Endothelial cell of umbilical vein (primary cell): ENCODE results near the gene CHN2. TPM values are rescaled to one million over a fixed set of nuclear protein-coding genes. Genes with fewer than 3 reads are reported as not detected.

Experiments
- BruUV-seq: library from RNA; stranded (reverse); fragments of 400-500 nt; replicated peaks from 2 replicates; lab custom pipeline; 2021; lab: Mats Ljungman, UMichigan
- CTCF ChIA-PET: fragments of 300-600, 350-600 bp; sonication (Branson Sonifier 250); formaldehyde crosslinking; loops from one replicate; lab custom pipeline; 2021; ENCODE audit warnings: antibody characterized with exemption, inconsistent platforms; lab: Charles Lee
- POLR2A ChIA-PET: fragments of 300-600, 350-600 bp; sonication (Branson Sonifier 250); formaldehyde crosslinking; loops from one replicate; lab custom pipeline; 2021; ENCODE audit warnings: antibody characterized with exemption, inconsistent platforms; lab: Charles Lee
- DNase-seq: peaks from one replicate; pipeline ENCODE4 v3.0.0-alpha.2; 2011; ENCODE audit warnings: low read depth, low spot score
- FAIRE-seq: peaks from 2 replicates; lab custom pipeline; 2011; peaks lifted over from hg19 to GRCh38; lab: Jason Lieb, UNC
- H2AFZ ChIP-seq: 2 replicates; pipeline ENCODE4 v1.6.0; 2012; ENCODE audit warnings: low read depth, low read length, control low read depth, inconsistent platforms
- H3K27ac ChIP-seq: 2 replicates; pipeline ENCODE4 v1.5.1; 2011; ENCODE audit warnings: low read depth, mild to moderate bottlenecking, control low read depth, low read length, moderate library complexity; ENCODE audit not compliant: insufficient read depth
- H3K27me3 ChIP-seq, 2 experiments: 2 replicates each; pipeline versions ENCODE4 v1.6.0 to v1.6.1; 2011; ENCODE audit warnings: low read length in 2 of 2, mixed read lengths in 1 of 2; ENCODE audit not compliant: control insufficient read depth in 2 of 2, insufficient read depth in 2 of 2
- H3K36me3 ChIP-seq, 2 experiments: 2 replicates in 1 of 2; 3 replicates in 1 of 2; pipeline ENCODE4 v1.5.1; 2011; ENCODE audit warnings: low read length in 2 of 2, mild to moderate bottlenecking in 1 of 2, moderate library complexity in 1 of 2; ENCODE audit not compliant: control insufficient read depth in 2 of 2, insufficient read depth in 2 of 2; ENCODE audit errors: extremely low read depth in 1 of 2
- H3K4me1 ChIP-seq: 3 replicates; pipeline ENCODE4 v1.5.1; 2011; ENCODE audit warnings: mild to moderate bottlenecking, low read length; ENCODE audit not compliant: control insufficient read depth, insufficient read depth; ENCODE audit errors: extremely low read depth
- H3K4me2 ChIP-seq: 2 replicates; pipeline ENCODE4 v1.6.1; 2011; ENCODE audit warnings: low read length, control low read depth, mixed read lengths; ENCODE audit not compliant: insufficient read depth
- H3K4me3 ChIP-seq, 3 experiments: fragments of 200-600 bp in 1 of 3; sonication (generic), shearing (Covaris generic) in 1 of 3; replicated peaks in 1 of 3; 2 replicates each; pipeline ENCODE4 v1.5.1; 2011 to 2016; ENCODE audit warnings: control low read depth in 3 of 3, low read length in 3 of 3, mild to moderate bottlenecking in 2 of 3, inconsistent platforms in 1 of 3, low read depth in 1 of 3, moderate library complexity in 1 of 3; ENCODE audit not compliant: insufficient read depth in 1 of 3
- H3K79me2 ChIP-seq: 2 replicates; pipeline ENCODE4 v1.6.0; 2012; ENCODE audit warnings: low read length, inconsistent platforms; ENCODE audit not compliant: control insufficient read depth, insufficient read depth
- H3K9ac ChIP-seq: replicated peaks from 2 replicates; pipeline ENCODE3; 2011; ENCODE audit warnings: low read length, control low read depth; ENCODE audit not compliant: insufficient read depth; ENCODE audit errors: extremely low read depth
- H3K9me1 ChIP-seq: replicated peaks from 3 replicates; pipeline ENCODE4 v1.6.0; 2011; ENCODE audit warnings: mild to moderate bottlenecking, low read length; ENCODE audit not compliant: control insufficient read depth, insufficient read depth; ENCODE audit errors: extremely low read depth
- H3K9me3 ChIP-seq: replicated peaks from 2 replicates; pipeline ENCODE4 v1.5.1; 2012; ENCODE audit warnings: low read length, inconsistent platforms; ENCODE audit not compliant: control insufficient read depth, insufficient read depth
- H4K20me1 ChIP-seq: replicated peaks from 2 replicates; pipeline ENCODE3; 2011; ENCODE audit warnings: mild to moderate bottlenecking, low read length; ENCODE audit not compliant: control insufficient read depth, insufficient read depth; ENCODE audit errors: extremely low read depth
- CTCF ChIP-seq, 2 donors: IDR thresholded peaks; 1 replicate in 1 of 2; 2 replicates in 1 of 2; pipeline ENCODE4 v1.5.1; 2011; ENCODE audit warnings: low read length in 2 of 2, mild to moderate bottlenecking in 2 of 2, moderate library complexity in 2 of 2, control low read depth in 1 of 2, inconsistent platforms in 1 of 2, low read depth in 1 of 2; ENCODE audit not compliant: insufficient read depth in 1 of 2; ENCODE audit errors: extremely low read depth in 1 of 2
- EZH2 ChIP-seq: IDR thresholded peaks from 2 replicates; pipeline ENCODE4 v1.6.1; 2012; ENCODE audit warnings: borderline replicate concordance, low read depth, mild to moderate bottlenecking, moderate library complexity, low read length, inconsistent platforms; ENCODE audit not compliant: severe bottlenecking
- FOS ChIP-seq: IDR thresholded peaks from 2 replicates; pipeline ENCODE4 v1.6.1; 2011; ENCODE audit warnings: mild to moderate bottlenecking, low read length, moderate library complexity, borderline replicate concordance; ENCODE audit not compliant: insufficient read depth
- GATA2 ChIP-seq: IDR thresholded peaks from 2 replicates; pipeline ENCODE4 v1.7.0; 2011; ENCODE audit warnings: low read depth, mild to moderate bottlenecking, moderate library complexity, mixed read lengths, low read length; ENCODE audit not compliant: insufficient read length, insufficient read depth
- JUN ChIP-seq: IDR thresholded peaks from 2 replicates; pipeline ENCODE4 v1.6.1; 2011; ENCODE audit warnings: borderline replicate concordance, low read depth; ENCODE audit not compliant: insufficient read length, insufficient read depth
- MAX ChIP-seq: IDR thresholded peaks from 2 replicates; pipeline ENCODE4 v1.6.1; 2011; ENCODE audit not compliant: insufficient read depth, insufficient read length
- MYC ChIP-seq: IDR thresholded peaks from one replicate; pipeline ENCODE4 v1.6.1; 2011; ENCODE audit warnings: mild to moderate bottlenecking, low read depth, low read length
- POLR2A ChIP-seq: IDR thresholded peaks from 2 replicates; pipeline ENCODE4 v1.6.1; 2012; ENCODE audit warnings: low read depth, mild to moderate bottlenecking, control low read depth, low read length
- POLR2AphosphoS5 ChIP-seq: IDR thresholded peaks from 2 replicates; pipeline ENCODE4 v1.6.1; 2012; ENCODE audit warnings: low read depth, mild to moderate bottlenecking, control low read depth, low read length, moderate library complexity; ENCODE audit not compliant: insufficient read depth
- dilution Hi-C: fragments of 300-500 bp; cut with MboI; formaldehyde crosslinking; loops from one replicate; pipeline ENCODE4 v1.15.0; 2019; ENCODE audit warnings: low sequenced_read_pairs; ENCODE audit not compliant: extremely low pct_ligation_motif_present
- intact Hi-C: fragments of 100-400 bp; cut with micrococcal nuclease; formaldehyde crosslinking; loops from one replicate; pipeline ENCODE4 v1.10.0; 2022
- polyA plus RNA-seq, 4 experiments: library from polyadenylated mRNA; depleted of rRNA in 3 of 4; stranded (reverse) in 3 of 4; unstranded in 1 of 4; fragments of >200 nt; gene quantifications; 2 replicates each; pipeline versions ENCODE4 v1.2.1 to v1.2.3, GENCODE V29; 2011 to 2012; ENCODE audit warnings: missing spikeins in 1 of 4
- total RNA-seq: library from RNA; stranded (reverse); gene quantifications from 2 replicates; pipeline ENCODE4 v1.2.3, GENCODE V29; 2021

Gene CHN2
- total and polyA plus RNA-seq, 2 donors (not counting 3 experiments of a cell fraction or from before 2014, with no cell fraction given), result 1.4 to 5.0 TPM

GRCh38 chr7:29285861-29286260 is 91.3 kb downstream of the CHN2 start:
- Histone ChIP-seq H3K4me3 (no peak overlapping the region), H3K79me2 (no peaks in the 10 kb centered on the region), H3K27me3 (no peaks in the 10 kb centered on the region), H3K4me2 (no peak overlapping the region), H3K9me3 (no peaks in the 10 kb centered on the region), H4K20me1 (no peaks in the 10 kb centered on the region), H3K4me1 (peaks cover 6% of the 10 kb centered on the region), H3K9ac (no peak overlapping the region), H3K9me1 (no peaks in the 10 kb centered on the region), H3K27ac (no peak overlapping the region), H3K36me3 (no peaks in the 10 kb centered on the region), H2AFZ (no peak overlapping the region)
- no peak for DNase-seq
- TF ChIP-seq JUN (no peak), EZH2 (no peak), GATA2 (no peak), POLR2A (no peak), POLR2AphosphoS5 (no peak)
- no peak for FAIRE-seq
- intact Hi-C loops (no loop called here), dilution Hi-C loops (no loop called here)
- ChIA-PET CTCF (no interaction called here), POLR2A (no interaction called here)
- BruUV-seq, result no TSS peak

- Histone ChIP-seq H3K9me1 (no peaks in the 10 kb centered on the region), H4K20me1 (no peaks in the 10 kb centered on the region), H3K9me3 (no peaks in the 10 kb centered on the region), H3K4me1 (peaks cover 6% of the 10 kb centered on the region), H3K27me3 (no peaks in the 10 kb centered on the region), H3K4me3 (no peak overlapping the region), H2AFZ (no peak overlapping the region), H3K4me2 (no peak overlapping the region), H3K27ac (no peak overlapping the region), H3K36me3 (no peaks in the 10 kb centered on the region), H3K9ac (no peak overlapping the region), H3K79me2 (no peaks in the 10 kb centered on the region)
- DNase-seq (peak; percentile 64), FAIRE-seq (peak; percentile 78)
- dilution Hi-C loops (no loop called here), intact Hi-C loops (no loop called here)
- CTCF ChIA-PET, result interaction anchor here (1.1 to 2.5 kb wide), 3 partner anchors 9 to 97 kb away, joined by 3 to 13 read pairs (median 4); no protein-coding TSS in a partner anchor
- TF ChIP-seq JUN (peak; percentile 59), CTCF (IDR thresholded peaks at IDR 0.05; ENCODE audit: extremely low read depth in 1 of 2, insufficient read depth in 1 of 2, low read depth in 1 of 2, low read length in 2 of 2) (no peak), MYC (no peak), FOS (peak; percentile 88), MAX (no peak), GATA2 (no peak), POLR2AphosphoS5 (no peak), EZH2 (no peak)
- POLR2A ChIA-PET, result no interaction called here
- BruUV-seq, result no TSS peak
Measured at GRCh38 chr7:29287366-29287765, 92.8 kb downstream of the CHN2 start.
